GM12878 (cell line): ENCODE results near the gene ARHGAP32. TPM values are rescaled to one million over a fixed set of nuclear protein-coding genes. Genes with fewer than 3 reads are reported as not detected.

Experiments
- ATAC-seq: fragments of 200-7000 bp; cut with Tn5 transposase; 3 replicates; pipeline ENCODE4 v1.9.1; 2020; ENCODE audit warnings: mild to moderate bottlenecking, moderate library complexity
- BruUV-seq: library from RNA; stranded (reverse); fragments of 400-500 nt; replicated peaks from 2 replicates; lab custom pipeline; 2021; lab: Mats Ljungman, UMichigan
- CTCF ChIA-PET: fragments of 300-600 bp; sonication (Branson Sonifier 250); formaldehyde crosslinking; extraction: SDS; loops from one replicate; lab custom pipeline; 2021; ENCODE audit warnings: inconsistent platforms; lab: Yijun Ruan, JAX
- POLR2A ChIA-PET: fragments of 350-600 bp; formaldehyde crosslinking; extraction: SDS; loops from one replicate; lab custom pipeline; 2021; ENCODE audit warnings: inconsistent platforms; lab: Charles Lee
- RAD21 ChIA-PET: fragments of 300-600 bp; sonication (Branson Sonifier 250); formaldehyde crosslinking; loops from one replicate; lab custom pipeline; 2023; ENCODE audit warnings: antibody characterized with exemption; ENCODE audit not compliant: unreplicated experiment; lab: Charles Lee
- SMC1A ChIA-PET: fragments of 300-600 bp; sonication (Branson Sonifier 250); formaldehyde crosslinking; loops from one replicate; lab custom pipeline; 2023; ENCODE audit not compliant: unreplicated experiment, uncharacterized antibody; lab: Charles Lee
- DNase-seq: peaks from one replicate; pipeline ENCODE4 v3.0.0-alpha.2; 2011; ENCODE audit warnings: low read depth, low spot score
- FAIRE-seq: peaks from 3 replicates; lab custom pipeline; 2011; peaks lifted over from hg19 to GRCh38; lab: Jason Lieb, UNC
- H2AFZ ChIP-seq: 2 replicates; pipeline ENCODE4 v1.6.0; 2011; ENCODE audit warnings: low read depth, low read length, control low read depth; ENCODE audit not compliant: control insufficient read depth
- H3K27ac ChIP-seq: 2 replicates; pipeline ENCODE4 v1.5.1; 2011; ENCODE audit warnings: control low read depth; ENCODE audit not compliant: control insufficient read depth, insufficient read depth
- H3K27me3 ChIP-seq, 2 experiments: replicated peaks in 1 of 2; 2 replicates each; pipeline versions ENCODE4 v1.6.0 to v1.6.1; 2011; ENCODE audit warnings: low read length in 1 of 2; ENCODE audit not compliant: control insufficient read depth in 2 of 2, insufficient read depth in 2 of 2
- H3K36me3 ChIP-seq, 2 experiments: 2 replicates each; pipeline ENCODE4 v1.5.1; 2011; ENCODE audit warnings: low read length in 1 of 2; ENCODE audit not compliant: control insufficient read depth in 2 of 2, insufficient read depth in 2 of 2
- H3K4me1 ChIP-seq: 2 replicates; pipeline ENCODE4 v1.6.1; 2011; ENCODE audit warnings: mild to moderate bottlenecking, low read length, moderate library complexity, mixed read lengths; ENCODE audit not compliant: control insufficient read depth, insufficient read depth
- H3K4me2 ChIP-seq: 2 replicates; pipeline ENCODE4 v1.6.0; 2011; ENCODE audit warnings: control low read depth; ENCODE audit not compliant: control insufficient read depth, insufficient read depth
- H3K4me3 ChIP-seq: fragments of 200-600 bp; sonication (generic); 2 replicates; pipeline ENCODE4 v1.5.1; 2016
- H3K79me2 ChIP-seq: 2 replicates; pipeline ENCODE4 v1.6.0; 2011; ENCODE audit warnings: low read length; ENCODE audit not compliant: control insufficient read depth, insufficient read depth
- H3K9ac ChIP-seq: 2 replicates; pipeline ENCODE4 v1.8.0; 2011; ENCODE audit warnings: low read length, control low read depth, mixed read lengths; ENCODE audit not compliant: control insufficient read depth, insufficient read depth
- H3K9me3 ChIP-seq: replicated peaks from 3 replicates; pipeline ENCODE4 v1.5.1; 2011; ENCODE audit warnings: mild to moderate bottlenecking, low read length; ENCODE audit not compliant: control insufficient read depth, insufficient read depth
- H4K20me1 ChIP-seq: 2 replicates; pipeline ENCODE4 v1.6.0; 2011; ENCODE audit not compliant: control insufficient read depth, insufficient read depth
- HDAC2 ChIP-seq: fragments of 200-600 bp; sonication (generic); IDR thresholded peaks from 2 replicates; pipeline ENCODE4 v1.6.1; 2017
- MEF2A ChIP-seq: IDR thresholded peaks from 2 replicates; pipeline ENCODE4 v1.6.1; 2011; ENCODE audit warnings: low read depth, mild to moderate bottlenecking, low read length, moderate library complexity; ENCODE audit not compliant: insufficient read depth
- NR2C1 ChIP-seq: fragments of 450-650 bp; IDR thresholded peaks from 2 replicates; pipeline ENCODE4 v1.6.1; 2017; ENCODE audit warnings: antibody characterized with exemption, mild to moderate bottlenecking, moderate library complexity
- PBX3 ChIP-seq: IDR thresholded peaks from 2 replicates; pipeline ENCODE4 v1.6.1; 2011; ENCODE audit warnings: mild to moderate bottlenecking, low read depth, low read length, moderate library complexity; ENCODE audit not compliant: insufficient replicate concordance
- ZBTB11 ChIP-seq: fragments of 450-650 bp; formaldehyde crosslinking; IDR thresholded peaks from 2 replicates; pipeline ENCODE4 v1.5.0; 2022; ENCODE audit warnings: mild to moderate bottlenecking, missing genetic modification characterization
- ZNF274 ChIP-seq: IDR thresholded peaks from one replicate; pipeline ENCODE4 v1.8.0; 2011; ENCODE audit not compliant: insufficient read length, insufficient read depth
- ZNF622 ChIP-seq: fragments of 450-650 bp; IDR thresholded peaks from 2 replicates; pipeline ENCODE4 v1.6.1; 2017; ENCODE audit warnings: mild to moderate bottlenecking, inconsistent platforms
- ZNF687 ChIP-seq: fragments of 450-650 bp; IDR thresholded peaks from 2 replicates; pipeline ENCODE4 v1.6.1; 2017; ENCODE audit warnings: mild to moderate bottlenecking, moderate library complexity
- ZZZ3 ChIP-seq: IDR thresholded peaks from 2 replicates; pipeline ENCODE4 v1.6.1; 2011; ENCODE audit warnings: low read depth; ENCODE audit not compliant: control insufficient read depth, insufficient read length
- WGBS: methylation state at CpG from one replicate; pipeline ENCODE4 v1.1.6; 2016; ENCODE audit warnings: low lambda C conversion rate; ENCODE audit not compliant: insufficient replicate concordance, insufficient coverage; ENCODE audit errors: missing lambda C conversion rate; 5-methylcytosine and 5-hydroxymethylcytosine counted together
- in situ Hi-C: fragments of 300-500 bp; cut with MboI; formaldehyde crosslinking; loops from 9 replicates; pipeline ENCODE4 v1.14.3; 2018; ENCODE audit warnings: mixed read lengths
- intact Hi-C: fragments of 100-400 bp; cut with micrococcal nuclease; formaldehyde crosslinking; loops from one replicate; pipeline ENCODE4 v1.14.2; 2022; ENCODE audit not compliant: unreplicated experiment
- polyA plus RNA-seq, 11 experiments: library from polyadenylated mRNA; depleted of rRNA in 4 of 11; unstranded in 6 of 11; stranded (reverse) in 5 of 11; fragments of >200 nt; fragmentation: Nextera tagmentation in 4 of 11; fragmentation: Illumina TruSeq in 1 of 11; extraction: Ambion mirVana in 4 of 11; extraction: Trizol in 1 of 11; gene quantifications; 1 replicate in 1 of 11; 2 replicates in 10 of 11; pipeline versions ENCODE4 v1.2.1 to v1.2.3, GENCODE V29; 2011 to 2016; ENCODE audit warnings: inconsistent platforms in 2 of 11, missing spikeins in 2 of 11, low read depth in 1 of 11
- total RNA-seq, 4 experiments: library from RNA; depleted of rRNA in 3 of 4; stranded (reverse); fragments of >200 nt in 3 of 4; fragmentation: Illumina TruSeq in 1 of 4; extraction: Trizol in 1 of 4; gene quantifications; 2 replicates each; pipeline versions ENCODE4 v1.2.1 to v1.2.3, GENCODE V29; 2013 to 2021

Gene ARHGAP32
- total and polyA plus RNA-seq, 10 of the 15 experiments (the other 5 are each of a cell fraction or from before 2014, with no cell fraction given), result under 0.01 to 0.46 (median 0.12) TPM; not detected in 1

GRCh38 chr11:129102756-129103155 is 89.4 kb downstream of the ARHGAP32 start:
- FAIRE-seq (no peak), ATAC-seq (peak; percentile 53), DNase-seq (no peak)
- no peaks in the 10 kb centered on the region for H4K20me1 ChIP-seq
- in situ Hi-C loops (no loop called here), intact Hi-C loops (no loop called here)
- H3K27ac ChIP-seq, result no peak overlapping the region
- WGBS, result 0% methylated on average over 1 of the region's 1 CpG
- ChIA-PET CTCF (no interaction called here), SMC1A (interaction anchor here (2.1 kb wide), 1 partner anchor 10 kb away, joined by 8 read pairs; no protein-coding TSS in a partner anchor), RAD21 (no interaction called here), POLR2A (no interaction called here)
- no peak overlapping the region for H3K9ac ChIP-seq
- TF ChIP-seq ZNF274 (no peak), HDAC2 (no peak), ZBTB11 (CRISPR knock-in tag) (no peak), ZZZ3 (no peak)
- H3K27me3 ChIP-seq, result no peaks in the 10 kb centered on the region
- BruUV-seq, result no TSS peak
- no peak overlapping the region for H3K4me3 ChIP-seq
- H2AFZ ChIP-seq, result no peak overlapping the region
- no peaks in the 10 kb centered on the region for H3K36me3 ChIP-seq
- no peaks in the 10 kb centered on the region; the same call in 2 of the 3 replicates for H3K9me3 ChIP-seq
- no peaks in the 10 kb centered on the region for H3K4me1 ChIP-seq
- H3K4me2 ChIP-seq, result no peak overlapping the region
- no peaks in the 10 kb centered on the region for H3K79me2 ChIP-seq

- intact Hi-C loops (no loop called here), in situ Hi-C loops (no loop called here)
- ChIA-PET RAD21 (no interaction called here), CTCF (no interaction called here), SMC1A (interaction anchor here (2.1 kb wide), 1 partner anchor 9 kb away, joined by 8 read pairs; no protein-coding TSS in a partner anchor), POLR2A (no interaction called here)
- Histone ChIP-seq H3K4me3 (no peak overlapping the region), H3K9me3 (no peaks in the 10 kb centered on the region; the same call in 1 of the 3 replicates), H3K27me3 (no peaks in the 10 kb centered on the region), H3K27ac (no peak overlapping the region), H3K4me1 (no peaks in the 10 kb centered on the region), H3K9ac (no peak overlapping the region), H4K20me1 (no peaks in the 10 kb centered on the region), H3K36me3 (no peaks in the 10 kb centered on the region), H3K4me2 (no peak overlapping the region), H3K79me2 (no peaks in the 10 kb centered on the region), H2AFZ (no peak overlapping the region)
- BruUV-seq, result no TSS peak
- FAIRE-seq (no peak), ATAC-seq (no peak), DNase-seq (no peak)
- no peak for TF ChIP-seq PBX3
- TF ChIP-seq ZNF622, result no peak
- no peak for TF ChIP-seq ZNF274
- TF ChIP-seq MEF2A, result no peak
- TF ChIP-seq ZNF687, result no peak
- TF ChIP-seq NR2C1, result no peak
These were observed 89.9 kb downstream of the ARHGAP32 start for GRCh38 chr11:129102225-129102624.
